Endothelial cell of umbilical vein (primary cell): ENCODE results near the gene ZNF627. TPM values are rescaled to one million over a fixed set of nuclear protein-coding genes. Genes with fewer than 3 reads are reported as not detected.

Source experiments
- BruUV-seq: library from RNA; stranded (reverse); fragments of 400-500 nt; replicated peaks from 2 replicates; lab custom pipeline; 2021; lab: Mats Ljungman, UMichigan
- CTCF ChIA-PET: fragments of 300-600, 350-600 bp; sonication (Branson Sonifier 250); formaldehyde crosslinking; loops from one replicate; lab custom pipeline; 2021; ENCODE audit warnings: antibody characterized with exemption, inconsistent platforms; lab: Charles Lee
- POLR2A ChIA-PET: fragments of 300-600, 350-600 bp; sonication (Branson Sonifier 250); formaldehyde crosslinking; loops from one replicate; lab custom pipeline; 2021; ENCODE audit warnings: antibody characterized with exemption, inconsistent platforms; lab: Charles Lee
- DNase-seq: peaks from one replicate; pipeline ENCODE4 v3.0.0-alpha.2; 2011; ENCODE audit warnings: low read depth, low spot score
- FAIRE-seq: peaks from 2 replicates; lab custom pipeline; 2011; peaks lifted over from hg19 to GRCh38; lab: Jason Lieb, UNC
- H2AFZ ChIP-seq: 2 replicates; pipeline ENCODE4 v1.6.0; 2012; ENCODE audit warnings: low read depth, low read length, control low read depth, inconsistent platforms
- H3K27ac ChIP-seq: 2 replicates; pipeline ENCODE4 v1.5.1; 2011; ENCODE audit warnings: low read depth, mild to moderate bottlenecking, control low read depth, low read length, moderate library complexity; ENCODE audit not compliant: insufficient read depth
- H3K27me3 ChIP-seq, 2 experiments: 2 replicates each; pipeline versions ENCODE4 v1.6.0 to v1.6.1; 2011; ENCODE audit warnings: low read length in 2 of 2, mixed read lengths in 1 of 2; ENCODE audit not compliant: control insufficient read depth in 2 of 2, insufficient read depth in 2 of 2
- H3K36me3 ChIP-seq, 2 experiments: 2 replicates in 1 of 2; 3 replicates in 1 of 2; pipeline ENCODE4 v1.5.1; 2011; ENCODE audit warnings: low read length in 2 of 2, mild to moderate bottlenecking in 1 of 2, moderate library complexity in 1 of 2; ENCODE audit not compliant: control insufficient read depth in 2 of 2, insufficient read depth in 2 of 2; ENCODE audit errors: extremely low read depth in 1 of 2
- H3K4me1 ChIP-seq: 3 replicates; pipeline ENCODE4 v1.5.1; 2011; ENCODE audit warnings: mild to moderate bottlenecking, low read length; ENCODE audit not compliant: control insufficient read depth, insufficient read depth; ENCODE audit errors: extremely low read depth
- H3K4me2 ChIP-seq: 2 replicates; pipeline ENCODE4 v1.6.1; 2011; ENCODE audit warnings: low read length, control low read depth, mixed read lengths; ENCODE audit not compliant: insufficient read depth
- H3K4me3 ChIP-seq, 3 experiments: fragments of 200-600 bp in 1 of 3; sonication (generic), shearing (Covaris generic) in 1 of 3; replicated peaks in 1 of 3; 2 replicates each; pipeline ENCODE4 v1.5.1; 2011 to 2016; ENCODE audit warnings: control low read depth in 3 of 3, low read length in 3 of 3, mild to moderate bottlenecking in 2 of 3, inconsistent platforms in 1 of 3, low read depth in 1 of 3, moderate library complexity in 1 of 3; ENCODE audit not compliant: insufficient read depth in 1 of 3
- H3K79me2 ChIP-seq: 2 replicates; pipeline ENCODE4 v1.6.0; 2012; ENCODE audit warnings: low read length, inconsistent platforms; ENCODE audit not compliant: control insufficient read depth, insufficient read depth
- H3K9ac ChIP-seq: replicated peaks from 2 replicates; pipeline ENCODE3; 2011; ENCODE audit warnings: low read length, control low read depth; ENCODE audit not compliant: insufficient read depth; ENCODE audit errors: extremely low read depth
- H3K9me1 ChIP-seq: replicated peaks from 3 replicates; pipeline ENCODE4 v1.6.0; 2011; ENCODE audit warnings: mild to moderate bottlenecking, low read length; ENCODE audit not compliant: control insufficient read depth, insufficient read depth; ENCODE audit errors: extremely low read depth
- H3K9me3 ChIP-seq: replicated peaks from 2 replicates; pipeline ENCODE4 v1.5.1; 2012; ENCODE audit warnings: low read length, inconsistent platforms; ENCODE audit not compliant: control insufficient read depth, insufficient read depth
- H4K20me1 ChIP-seq: replicated peaks from 2 replicates; pipeline ENCODE3; 2011; ENCODE audit warnings: mild to moderate bottlenecking, low read length; ENCODE audit not compliant: control insufficient read depth, insufficient read depth; ENCODE audit errors: extremely low read depth
- CTCF ChIP-seq, 2 donors: IDR thresholded peaks; 1 replicate in 1 of 2; 2 replicates in 1 of 2; pipeline ENCODE4 v1.5.1; 2011; ENCODE audit warnings: low read length in 2 of 2, mild to moderate bottlenecking in 2 of 2, moderate library complexity in 2 of 2, control low read depth in 1 of 2, inconsistent platforms in 1 of 2, low read depth in 1 of 2; ENCODE audit not compliant: insufficient read depth in 1 of 2; ENCODE audit errors: extremely low read depth in 1 of 2
- EZH2 ChIP-seq: IDR thresholded peaks from 2 replicates; pipeline ENCODE4 v1.6.1; 2012; ENCODE audit warnings: borderline replicate concordance, low read depth, mild to moderate bottlenecking, moderate library complexity, low read length, inconsistent platforms; ENCODE audit not compliant: severe bottlenecking
- FOS ChIP-seq: IDR thresholded peaks from 2 replicates; pipeline ENCODE4 v1.6.1; 2011; ENCODE audit warnings: mild to moderate bottlenecking, low read length, moderate library complexity, borderline replicate concordance; ENCODE audit not compliant: insufficient read depth
- GATA2 ChIP-seq: IDR thresholded peaks from 2 replicates; pipeline ENCODE4 v1.7.0; 2011; ENCODE audit warnings: low read depth, mild to moderate bottlenecking, moderate library complexity, mixed read lengths, low read length; ENCODE audit not compliant: insufficient read length, insufficient read depth
- JUN ChIP-seq: IDR thresholded peaks from 2 replicates; pipeline ENCODE4 v1.6.1; 2011; ENCODE audit warnings: borderline replicate concordance, low read depth; ENCODE audit not compliant: insufficient read length, insufficient read depth
- MAX ChIP-seq: IDR thresholded peaks from 2 replicates; pipeline ENCODE4 v1.6.1; 2011; ENCODE audit not compliant: insufficient read depth, insufficient read length
- MYC ChIP-seq: IDR thresholded peaks from one replicate; pipeline ENCODE4 v1.6.1; 2011; ENCODE audit warnings: mild to moderate bottlenecking, low read depth, low read length
- POLR2A ChIP-seq: IDR thresholded peaks from 2 replicates; pipeline ENCODE4 v1.6.1; 2012; ENCODE audit warnings: low read depth, mild to moderate bottlenecking, control low read depth, low read length
- POLR2AphosphoS5 ChIP-seq: IDR thresholded peaks from 2 replicates; pipeline ENCODE4 v1.6.1; 2012; ENCODE audit warnings: low read depth, mild to moderate bottlenecking, control low read depth, low read length, moderate library complexity; ENCODE audit not compliant: insufficient read depth
- dilution Hi-C: fragments of 300-500 bp; cut with MboI; formaldehyde crosslinking; loops from one replicate; pipeline ENCODE4 v1.15.0; 2019; ENCODE audit warnings: low sequenced_read_pairs; ENCODE audit not compliant: extremely low pct_ligation_motif_present
- intact Hi-C: fragments of 100-400 bp; cut with micrococcal nuclease; formaldehyde crosslinking; loops from one replicate; pipeline ENCODE4 v1.10.0; 2022
- polyA plus RNA-seq, 4 experiments: library from polyadenylated mRNA; depleted of rRNA in 3 of 4; stranded (reverse) in 3 of 4; unstranded in 1 of 4; fragments of >200 nt; gene quantifications; 2 replicates each; pipeline versions ENCODE4 v1.2.1 to v1.2.3, GENCODE V29; 2011 to 2012; ENCODE audit warnings: missing spikeins in 1 of 4
- total RNA-seq: library from RNA; stranded (reverse); gene quantifications from 2 replicates; pipeline ENCODE4 v1.2.3, GENCODE V29; 2021

The ZNF627 gene
- total and polyA plus RNA-seq, 2 donors (not counting 3 experiments of a cell fraction or from before 2014, with no cell fraction given) = 5.6 to 9.7 TPM

- POLR2A ChIA-PET = no interaction called here
These were observed 29.0 kb downstream of the ZNF627 start for GRCh38 chr19:11626252-11626651.

GRCh38 chr19:11633223-11633622, 35.9 kb downstream of the ZNF627 start:
- no peaks in the 10 kb centered on the region for H4K20me1 ChIP-seq
- ChIA-PET CTCF (no interaction called here), POLR2A (no interaction called here)
- H2AFZ ChIP-seq = no peak overlapping the region
- no peaks in the 10 kb centered on the region for H3K9me3 ChIP-seq
- dilution Hi-C loops (no loop called here), intact Hi-C loops (no loop called here)
- no TSS peak for BruUV-seq
- no peaks in the 10 kb centered on the region for H3K79me2 ChIP-seq
- DNase-seq = no peak
- TF ChIP-seq GATA2 = no peak
- TF ChIP-seq EZH2 = no peak
- no peak for TF ChIP-seq POLR2A
- TF ChIP-seq POLR2AphosphoS5 = no peak
- no peak for TF ChIP-seq FOS
- TF ChIP-seq MAX = no peak
- TF ChIP-seq MYC = no peak
- TF ChIP-seq JUN = no peak
- TF ChIP-seq CTCF (IDR thresholded peaks at IDR 0.05; ENCODE audit: extremely low read depth in 1 of 2, insufficient read depth in 1 of 2, low read depth in 1 of 2, low read length in 2 of 2) = no peak
- no peaks in the 10 kb centered on the region for H3K36me3 ChIP-seq
- H3K4me2 ChIP-seq = no peak overlapping the region
- H3K4me3 ChIP-seq = no peak overlapping the region
- H3K27ac ChIP-seq = no peak overlapping the region
- no peaks in the 10 kb centered on the region for H3K27me3 ChIP-seq
- FAIRE-seq = no peak
- H3K9ac ChIP-seq = no peak overlapping the region
- no peaks in the 10 kb centered on the region for H3K9me1 ChIP-seq
- H3K4me1 ChIP-seq = no peaks in the 10 kb centered on the region

More at GRCh38 chr19:11626252-11626651, 29.0 kb downstream of the ZNF627 start:
- H3K9ac ChIP-seq = no peak overlapping the region
- no peak overlapping the region for H3K4me3 ChIP-seq
- no peak for TF ChIP-seq MAX
- no peak for TF ChIP-seq JUN
- FAIRE-seq (no peak), DNase-seq (no peak)
- no peaks in the 10 kb centered on the region for H3K36me3 ChIP-seq
- H3K27ac ChIP-seq = no peak overlapping the region
- peaks cover 7 to 10% of the 10 kb centered on the region in 2 experiments for H3K27me3 ChIP-seq
- no peaks in the 10 kb centered on the region for H3K4me1 ChIP-seq
- H4K20me1 ChIP-seq = no peaks in the 10 kb centered on the region
- no peaks in the 10 kb centered on the region for H3K9me3 ChIP-seq
- no TSS peak for BruUV-seq
- no peaks in the 10 kb centered on the region for H3K79me2 ChIP-seq
- H2AFZ ChIP-seq = no peak overlapping the region
- no peaks in the 10 kb centered on the region for H3K9me1 ChIP-seq
- no peak overlapping the region for H3K4me2 ChIP-seq
- intact Hi-C loops = loop anchor here (2.0 kb wide), 1 partner anchor 29 kb away; the partner anchor contains the start of gene ZNF627
- dilution Hi-C loops = no loop called here
- CTCF ChIA-PET = interaction anchor here (1.4 kb wide), 1 partner anchor 171 kb away, joined by 3 read pairs; no protein-coding TSS in a partner anchor
